22Rv1 (cell line): ENCODE measurements around the gene TBC1D1.

Experiments
- CTCF ChIP-seq: fragments of 450-650 bp; IDR thresholded peaks from 2 replicates; pipeline ENCODE4 v1.5.1; 2017; ENCODE audit warnings: mild to moderate bottlenecking
- ZFX ChIP-seq: fragments of 450-650 bp; IDR thresholded peaks from 2 replicates; pipeline ENCODE4 v1.6.1; 2017; ENCODE audit warnings: antibody characterized with exemption, borderline replicate concordance

GRCh38 chr4:38166082-38166481 lies 275.2 kb downstream of the TBC1D1 start:
- TF ChIP-seq CTCF (no peak), ZFX (no peak)
